ENCODE results near the gene ATP2A3. TPM values are rescaled to one million over a fixed set of nuclear protein-coding genes. Genes with fewer than 3 reads are reported as not detected.

The ATP2A3 gene
- total RNA-seq, 4 donors from 2014 or later: 0.89 to 1.4 (median 0.98) TPM

DNA sequence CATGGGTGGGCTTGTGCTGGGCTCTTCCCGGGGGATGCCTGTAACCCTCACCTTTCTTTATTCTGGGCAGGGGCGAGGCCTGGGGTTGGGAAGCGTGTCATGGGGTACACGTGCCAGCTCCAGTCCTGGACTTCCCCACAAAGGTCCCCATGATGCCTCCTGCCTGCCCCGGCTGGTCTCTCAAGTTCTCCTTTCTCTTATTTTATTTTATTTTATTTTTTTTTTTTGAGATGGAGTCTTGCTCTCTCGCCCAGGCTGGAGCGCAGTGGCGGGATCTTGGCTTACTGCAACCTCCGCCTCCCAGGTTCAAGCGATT is 8.6 kb downstream of the ATP2A3 start:
- Histone ChIP-seq H3K4me3 (no peak overlapping the region), H3K27ac (peak overlapping the region in 1 of 4 donors; percentile 15), H3K27me3 (peaks cover 0 to under 1% (median 0%) of the 10 kb centered on the region in 3 donors), H3K36me3 (no peaks in the 10 kb centered on the region), H3K4me1 (no peaks in the 10 kb centered on the region), H3K9me3 (no peaks in the 10 kb centered on the region)
- in situ Hi-C loops (cut with MboI; ENCODE audit: low sequenced_read_pairs in 4 of 4) (no loop called here), intact Hi-C loops (cut with DNase I; ENCODE audit: low total_unique reads) (no loop called here)
- TF ChIP-seq, protein P1, sequence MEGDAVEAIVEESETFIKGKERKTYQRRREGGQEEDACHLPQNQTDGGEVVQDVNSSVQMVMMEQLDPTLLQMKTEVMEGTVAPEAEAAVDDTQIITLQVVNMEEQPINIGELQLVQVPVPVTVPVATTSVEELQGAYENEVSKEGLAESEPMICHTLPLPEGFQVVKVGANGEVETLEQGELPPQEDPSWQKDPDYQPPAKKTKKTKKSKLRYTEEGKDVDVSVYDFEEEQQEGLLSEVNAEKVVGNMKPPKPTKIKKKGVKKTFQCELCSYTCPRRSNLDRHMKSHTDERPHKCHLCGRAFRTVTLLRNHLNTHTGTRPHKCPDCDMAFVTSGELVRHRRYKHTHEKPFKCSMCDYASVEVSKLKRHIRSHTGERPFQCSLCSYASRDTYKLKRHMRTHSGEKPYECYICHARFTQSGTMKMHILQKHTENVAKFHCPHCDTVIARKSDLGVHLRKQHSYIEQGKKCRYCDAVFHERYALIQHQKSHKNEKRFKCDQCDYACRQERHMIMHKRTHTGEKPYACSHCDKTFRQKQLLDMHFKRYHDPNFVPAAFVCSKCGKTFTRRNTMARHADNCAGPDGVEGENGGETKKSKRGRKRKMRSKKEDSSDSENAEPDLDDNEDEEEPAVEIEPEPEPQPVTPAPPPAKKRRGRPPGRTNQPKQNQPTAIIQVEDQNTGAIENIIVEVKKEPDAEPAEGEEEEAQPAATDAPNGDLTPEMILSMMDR (IDR thresholded peaks at IDR 0.05 in 4 of 5, conservative IDR thresholded peaks at IDR 0.05 in 1 of 5): no peak
- no peak for TF ChIP-seq POLR2A (IDR thresholded peaks at IDR 0.05)
- ATAC-seq (no peak), DNase-seq (no peak)

DNA sequence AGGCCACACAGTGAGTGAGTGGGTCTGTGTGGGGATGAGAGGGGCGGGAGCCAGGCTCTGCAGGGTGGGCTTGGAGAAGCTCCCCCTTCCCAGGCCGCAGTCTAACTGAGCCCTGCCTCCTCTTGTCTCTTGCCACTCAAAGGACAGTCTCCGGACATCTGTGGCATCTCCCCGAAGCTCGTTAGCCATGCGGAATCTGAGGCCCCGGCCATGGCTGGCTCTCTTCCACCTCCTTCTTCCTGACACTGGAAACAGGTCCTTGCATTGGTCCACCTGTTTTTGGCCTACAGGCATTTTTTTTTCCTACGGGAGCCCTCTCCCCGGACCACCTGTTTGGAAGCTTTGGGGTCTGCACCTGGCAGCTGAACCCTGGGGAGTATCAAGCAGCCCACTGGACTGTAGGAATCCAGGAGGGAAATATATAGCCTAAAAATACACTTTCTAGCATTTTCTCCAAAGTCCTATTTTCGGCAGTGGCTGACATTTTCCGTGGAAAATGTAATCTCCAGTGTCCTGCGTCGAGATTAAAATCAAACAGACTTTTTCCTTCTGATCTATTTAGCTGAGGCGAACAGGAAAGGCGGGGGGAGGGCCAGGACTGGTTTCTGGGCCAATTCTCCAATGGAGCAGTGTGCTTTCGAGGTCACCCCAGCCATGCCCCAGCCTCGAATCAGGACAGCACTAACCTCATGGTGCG is 9.1 kb downstream of the ATP2A3 start:
- DNase-seq: no peak
- peak overlapping the region in 1 of 4 donors; percentile 15 for H3K27ac ChIP-seq
- no peak for TF ChIP-seq POLR2A (IDR thresholded peaks at IDR 0.05)
- TF ChIP-seq, protein P1 (IDR thresholded peaks at IDR 0.05 in 4 of 5, conservative IDR thresholded peaks at IDR 0.05 in 1 of 5): no peak
- ATAC-seq: no peak
- H3K27me3 ChIP-seq: no peaks in the 10 kb centered on the region
- H3K36me3 ChIP-seq: no peaks in the 10 kb centered on the region
- H3K4me1 ChIP-seq: no peaks in the 10 kb centered on the region
- no peak overlapping the region for H3K4me3 ChIP-seq
- in situ Hi-C loops (cut with MboI; ENCODE audit: low sequenced_read_pairs in 4 of 4) (no loop called here), intact Hi-C loops (cut with DNase I; ENCODE audit: low total_unique reads) (no loop called here)
- H3K9me3 ChIP-seq: no peaks in the 10 kb centered on the region

DNA sequence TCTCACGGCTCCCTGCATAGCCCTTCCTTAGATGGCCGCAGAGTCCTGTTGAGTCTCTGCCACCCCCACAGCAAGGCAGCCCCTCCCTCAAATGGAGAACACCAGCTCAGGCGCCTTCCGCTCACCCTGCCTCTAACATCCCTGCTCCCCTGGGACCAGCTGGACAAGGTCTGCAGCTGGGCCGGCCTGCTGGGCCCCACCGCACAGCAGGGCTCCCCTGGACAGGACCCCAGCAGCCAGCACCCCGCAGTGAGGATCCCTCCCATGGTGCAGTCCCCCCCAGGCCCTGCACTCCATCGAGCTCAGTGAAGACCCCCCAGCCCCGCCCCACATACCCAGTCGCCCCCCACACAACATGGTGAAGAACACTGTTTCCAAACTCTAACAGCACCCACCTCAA is 10.2 kb downstream of the ATP2A3 start:
- no peak for DNase-seq
- in situ Hi-C loops (cut with MboI; ENCODE audit: low sequenced_read_pairs in 4 of 4): no loop called here
- ATAC-seq: no peak
- Histone ChIP-seq H3K27ac (no peak overlapping the region), H3K36me3 (no peaks in the 10 kb centered on the region), H3K27me3 (no peaks in the 10 kb centered on the region), H3K4me3 (no peak overlapping the region), H3K9me3 (no peaks in the 10 kb centered on the region), H3K4me1 (no peaks in the 10 kb centered on the region)
- intact Hi-C loops (cut with DNase I; ENCODE audit: low total_unique reads): no loop called here
- TF ChIP-seq POLR2A (IDR thresholded peaks at IDR 0.05): no peak
- TF ChIP-seq, protein P1 (IDR thresholded peaks at IDR 0.05 in 4 of 5, conservative IDR thresholded peaks at IDR 0.05 in 1 of 5): no peak

DNA sequence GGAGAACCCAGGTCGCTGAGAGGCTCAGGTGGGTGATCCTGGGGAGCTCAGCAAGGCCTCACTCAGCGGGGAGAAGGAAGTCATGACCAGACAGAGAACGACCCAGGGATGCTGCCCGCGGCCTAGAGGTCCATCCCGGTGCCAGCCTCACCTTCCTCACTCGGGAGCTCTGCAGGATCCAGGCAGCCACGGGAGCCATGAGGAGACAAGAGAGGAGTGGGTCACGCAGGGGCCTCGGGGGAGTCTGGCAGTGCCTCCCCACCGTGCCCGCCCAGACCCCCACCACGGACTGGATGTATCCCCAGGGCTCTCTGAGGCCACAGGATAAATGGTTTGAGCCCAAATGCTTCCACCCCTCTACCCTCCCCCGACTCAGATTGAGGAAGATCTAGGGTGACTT is 10.7 kb downstream of the ATP2A3 start:
- Histone ChIP-seq H3K36me3 (no peaks in the 10 kb centered on the region), H3K27me3 (no peaks in the 10 kb centered on the region), H3K9me3 (no peaks in the 10 kb centered on the region), H3K4me3 (no peak overlapping the region), H3K27ac (no peak overlapping the region), H3K4me1 (no peaks in the 10 kb centered on the region)
- TF ChIP-seq POLR2A (IDR thresholded peaks at IDR 0.05): no peak
- TF ChIP-seq, protein P1 (IDR thresholded peaks at IDR 0.05 in 4 of 5, conservative IDR thresholded peaks at IDR 0.05 in 1 of 5): no peak
- no peak for DNase-seq
- no peak for ATAC-seq
- in situ Hi-C loops (cut with MboI; ENCODE audit: low sequenced_read_pairs in 4 of 4): no loop called here
- intact Hi-C loops (cut with DNase I; ENCODE audit: low total_unique reads): no loop called here

DNA sequence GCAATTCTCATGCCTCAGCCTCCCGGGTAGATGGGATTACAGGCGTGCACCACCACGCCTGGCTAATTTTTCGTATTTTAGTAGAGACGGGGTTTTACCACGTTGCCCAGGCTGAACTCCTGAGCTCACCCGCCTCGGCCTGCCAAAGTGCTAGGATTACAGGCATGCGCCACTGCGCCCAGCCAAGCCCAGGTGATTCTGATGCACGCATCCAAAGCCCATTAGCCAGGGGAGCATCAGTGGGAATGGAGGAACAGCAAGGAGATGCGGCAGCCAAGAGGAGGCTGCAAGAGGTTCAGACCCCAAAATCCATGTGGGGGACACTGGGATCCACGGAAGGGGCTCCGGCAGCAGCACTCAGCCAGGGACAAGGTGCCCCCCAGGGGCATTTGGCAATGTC is 12.1 kb downstream of the ATP2A3 start:
- TF ChIP-seq, protein P1 (IDR thresholded peaks at IDR 0.05 in 4 of 5, conservative IDR thresholded peaks at IDR 0.05 in 1 of 5): no peak
- no peak for TF ChIP-seq POLR2A (IDR thresholded peaks at IDR 0.05)
- no peak overlapping the region for H3K4me3 ChIP-seq
- H3K9me3 ChIP-seq: no peaks in the 10 kb centered on the region
- ATAC-seq (no peak), DNase-seq (no peak)
- intact Hi-C loops (cut with DNase I; ENCODE audit: low total_unique reads) (no loop called here), in situ Hi-C loops (cut with MboI; ENCODE audit: low sequenced_read_pairs in 4 of 4) (no loop called here)
- no peak overlapping the region for H3K27ac ChIP-seq
- H3K4me1 ChIP-seq: no peaks in the 10 kb centered on the region
- H3K36me3 ChIP-seq: no peaks in the 10 kb centered on the region
- no peaks in the 10 kb centered on the region for H3K27me3 ChIP-seq

Data from gastrocnemius medialis (tissue), 4 donors.